Stimulated activated CD8-positive, alpha-beta memory T cell treated with anti-CD3 and anti-CD28 coated beads, Interleukin-4, amount 100 ng/mL, for 4 hours (primary cell): Measurements from ENCODE around the gene RAB44.
"Not testable (repeated sequence)": the region's sequence is repeated elsewhere in the genome, so short reads cannot be mapped to it uniquely, and the experiment has no call there.

Source experiments
- DNase-seq, 2 donors: peaks; one replicate each; pipeline ENCODE4 v3.0.0-alpha.2; 2020; ENCODE audit warnings: low read depth in 2 of 2, low spot score in 1 of 2

Gene RAB44

DNA sequence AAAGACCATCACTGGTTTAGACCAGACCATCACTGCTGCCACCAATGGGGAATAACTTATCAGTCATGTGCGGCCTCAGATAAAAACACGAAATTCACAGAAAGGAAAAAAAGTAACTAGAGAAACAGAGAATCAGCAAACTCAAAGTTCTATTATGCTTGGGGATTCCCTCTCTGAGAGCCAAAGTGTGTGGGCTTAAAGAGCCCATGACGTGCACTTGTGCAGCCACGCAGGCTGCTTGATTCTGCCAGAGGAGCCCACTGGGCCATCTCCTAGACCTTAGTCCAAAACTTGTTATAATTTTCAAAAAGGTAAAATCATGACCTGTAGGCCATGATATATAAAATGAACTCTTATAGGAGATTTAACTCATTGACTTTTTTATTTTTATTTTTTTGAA lies 15.2 kb downstream of the RAB44 start:
- no peak for DNase-seq

DNA sequence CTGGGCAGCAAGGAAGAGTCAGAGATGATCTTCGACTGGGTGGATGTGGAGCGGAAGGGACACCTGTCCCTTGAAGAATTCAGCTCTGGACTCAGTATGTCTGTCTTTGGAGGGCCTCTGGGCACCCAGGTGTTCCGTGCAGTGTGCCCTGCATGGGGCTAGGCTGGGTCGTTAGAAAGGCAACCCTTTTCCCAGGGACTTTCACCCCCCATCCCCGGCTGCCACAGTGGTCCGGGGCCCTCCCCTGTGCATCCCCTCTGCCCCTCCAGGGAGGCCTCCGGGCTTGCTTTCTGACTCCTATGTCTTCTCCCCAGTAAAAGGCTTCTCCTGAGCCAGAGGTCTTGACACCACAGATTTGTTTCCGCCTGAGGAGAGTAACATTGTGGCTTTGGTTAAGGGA lies 16.2 kb downstream of the RAB44 start:
- no peak for DNase-seq

DNA sequence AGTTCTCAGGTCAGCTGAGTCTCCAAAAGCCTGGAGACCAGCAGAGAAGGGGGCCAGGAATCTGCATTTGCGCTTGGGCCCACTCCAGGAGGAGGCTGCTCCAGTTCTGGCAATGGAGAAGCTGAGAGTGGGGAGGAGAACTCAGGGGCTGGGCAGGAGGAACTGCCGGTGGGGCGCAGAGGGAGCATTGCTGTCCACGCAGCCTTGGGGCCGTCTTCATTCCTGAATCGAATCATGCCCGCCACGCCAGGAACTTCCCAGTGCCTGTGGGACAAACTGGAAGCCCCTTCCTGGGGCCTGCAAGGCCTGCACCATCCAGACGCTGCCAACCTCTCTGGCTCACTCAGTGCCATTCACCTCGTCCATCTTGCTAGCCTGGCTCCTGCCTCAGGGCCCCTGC lies 16.9 kb downstream of the RAB44 start:
- DNase-seq: no peak

DNA sequence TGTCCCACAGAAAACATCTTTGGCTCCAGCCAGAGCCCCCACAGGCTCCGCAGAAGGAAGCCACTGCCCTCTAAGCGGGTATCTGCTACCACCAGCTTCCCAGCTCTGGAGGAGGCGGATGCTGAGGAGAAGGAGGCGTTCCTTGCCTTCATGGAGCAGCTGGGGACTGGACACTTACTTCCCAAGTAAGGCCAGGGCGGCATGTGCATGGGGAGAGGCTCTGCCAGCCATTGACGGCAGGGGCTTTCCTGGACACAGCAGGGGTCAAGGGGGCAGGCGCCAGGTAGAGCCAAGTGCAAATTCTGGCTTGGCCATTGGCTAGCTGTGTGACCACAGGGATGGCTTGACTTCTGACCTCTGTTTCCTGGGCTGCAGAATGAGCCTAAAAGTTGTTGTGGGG lies 17.8 kb downstream of the RAB44 start:
- no peak for DNase-seq

DNA sequence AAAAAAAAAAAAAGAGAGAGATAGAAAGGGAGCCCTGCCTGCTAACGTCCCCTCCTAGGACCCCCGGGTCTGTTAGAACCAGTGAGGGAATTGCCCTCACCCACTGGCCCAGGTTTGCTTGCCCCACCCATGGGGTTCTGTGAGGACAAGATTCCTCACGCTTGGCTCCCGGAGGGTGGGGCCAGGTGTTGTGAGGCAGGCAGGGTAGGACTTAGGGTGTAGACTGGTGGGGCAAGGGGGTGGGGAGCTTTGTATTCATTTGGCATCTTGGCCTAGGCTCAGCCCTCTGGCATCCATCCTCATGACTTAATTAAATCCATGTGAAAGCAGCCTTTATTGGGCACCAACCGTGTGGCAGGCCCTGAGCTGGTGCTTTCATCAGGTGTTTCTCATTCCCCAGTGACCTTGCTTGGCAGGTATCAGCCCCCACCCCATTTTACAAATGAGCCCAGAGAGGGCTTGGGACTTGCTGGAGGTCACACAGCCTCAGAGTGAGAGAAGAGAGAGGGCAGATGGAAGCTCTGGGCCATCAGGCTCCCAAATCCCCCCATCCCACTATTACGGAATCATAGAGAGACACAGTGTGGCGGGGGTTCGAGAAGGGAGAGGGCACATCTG lies 19.0 kb downstream of the RAB44 start:
- no peak for DNase-seq

DNA sequence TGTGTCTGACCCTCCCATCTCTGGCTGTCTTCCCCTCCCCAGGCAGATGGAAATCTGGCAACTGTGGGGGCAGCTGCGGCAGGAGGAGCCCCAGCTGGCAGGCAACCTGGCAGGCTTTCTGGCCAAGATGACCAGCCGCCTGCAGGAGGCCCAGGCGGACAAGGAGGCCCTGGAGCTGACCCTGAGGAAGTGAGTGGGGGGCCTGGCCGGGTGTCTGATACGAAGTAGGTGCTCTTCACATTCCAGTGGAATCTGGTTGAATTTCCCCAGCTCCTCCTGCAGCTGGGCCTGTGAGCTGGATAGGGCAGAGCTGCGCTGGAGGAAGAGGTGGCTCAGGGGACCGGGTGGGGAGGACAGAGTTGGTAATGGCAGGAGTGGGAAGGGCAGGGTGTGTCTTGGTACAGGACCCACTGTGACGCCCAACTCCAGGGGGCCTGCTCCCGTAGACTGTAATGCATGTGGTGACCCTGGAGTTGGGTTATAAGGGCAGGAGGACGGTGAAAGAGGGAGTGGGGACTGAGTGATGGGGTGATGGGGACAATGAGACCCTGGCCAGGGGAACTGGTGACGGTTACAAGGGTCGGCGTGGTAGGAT lies 19.7 kb downstream of the RAB44 start:
- no peak for DNase-seq

DNA sequence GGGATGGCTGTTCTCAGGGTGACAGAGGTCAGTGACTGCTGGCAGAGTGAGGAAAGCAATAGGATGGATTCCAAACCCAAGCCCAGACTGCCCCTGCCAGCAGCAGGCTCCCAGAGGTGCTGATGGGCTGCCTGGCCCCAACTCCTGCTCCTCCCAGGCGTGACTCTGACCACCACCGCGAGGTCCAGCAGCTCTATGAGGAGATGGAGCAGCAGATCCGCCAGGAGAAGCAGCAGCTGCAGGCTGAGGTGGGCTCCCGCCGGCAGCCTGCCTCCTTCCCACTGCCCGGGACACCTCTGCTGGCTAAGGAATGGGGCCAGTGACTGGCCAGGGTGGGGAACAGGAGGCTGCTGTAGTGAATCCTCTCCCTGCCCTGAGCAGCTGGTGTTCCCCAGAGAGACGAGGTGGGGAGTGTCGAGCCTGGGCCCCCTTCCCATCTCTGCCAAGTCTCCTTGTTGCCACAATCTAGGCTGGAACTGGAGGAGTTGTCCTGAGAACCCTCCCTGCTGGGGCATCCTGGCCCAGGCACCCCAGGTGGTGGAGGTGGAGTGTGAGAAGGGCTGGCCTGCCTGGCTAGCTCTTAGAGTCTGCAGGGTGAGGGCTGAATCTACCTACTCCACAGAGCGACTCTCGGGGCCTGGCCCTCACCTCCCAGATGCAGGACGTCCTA lies 20.4 kb downstream of the RAB44 start:
- DNase-seq: no peak

DNA sequence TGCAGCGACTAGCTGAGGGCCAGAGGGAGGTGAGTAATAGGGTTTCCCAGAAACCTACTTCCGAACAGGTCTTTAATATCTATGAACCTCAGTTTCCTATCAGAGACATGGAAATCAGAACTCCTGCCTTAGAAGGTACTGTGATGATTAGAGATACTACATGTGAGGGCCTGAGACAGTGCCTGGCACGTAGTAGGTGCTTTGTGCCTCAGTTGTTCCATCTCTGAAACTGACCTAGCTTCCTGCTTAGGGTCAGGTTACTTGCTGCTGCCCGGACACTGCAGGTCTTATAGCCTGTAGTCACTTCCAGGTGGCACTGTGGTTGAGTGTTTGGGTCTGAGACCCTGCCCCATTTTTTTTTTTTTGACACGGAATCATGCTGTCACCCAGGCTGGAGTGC lies 20.9 kb downstream of the RAB44 start:
- no peak for DNase-seq

DNA sequence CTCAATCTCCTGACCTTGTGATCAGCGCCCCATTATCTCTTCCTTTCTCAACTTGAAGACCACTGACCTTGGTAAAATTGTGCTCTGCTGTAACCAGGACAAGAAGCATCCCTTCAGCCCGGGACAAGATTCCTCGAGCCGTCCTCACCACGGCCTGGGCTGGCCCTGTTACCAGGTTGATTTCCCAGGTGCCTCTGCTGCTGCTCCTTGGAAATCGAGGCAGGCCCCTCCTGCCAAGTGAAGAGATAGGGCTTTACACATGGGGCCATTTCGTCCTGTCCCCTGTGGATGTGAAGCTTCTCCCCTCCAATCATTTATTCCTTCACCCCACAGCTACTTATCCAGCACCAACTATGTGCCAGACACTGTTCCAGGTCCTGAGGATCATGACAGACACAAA lies 21.5 kb downstream of the RAB44 start:
- no peak for DNase-seq

DNA sequence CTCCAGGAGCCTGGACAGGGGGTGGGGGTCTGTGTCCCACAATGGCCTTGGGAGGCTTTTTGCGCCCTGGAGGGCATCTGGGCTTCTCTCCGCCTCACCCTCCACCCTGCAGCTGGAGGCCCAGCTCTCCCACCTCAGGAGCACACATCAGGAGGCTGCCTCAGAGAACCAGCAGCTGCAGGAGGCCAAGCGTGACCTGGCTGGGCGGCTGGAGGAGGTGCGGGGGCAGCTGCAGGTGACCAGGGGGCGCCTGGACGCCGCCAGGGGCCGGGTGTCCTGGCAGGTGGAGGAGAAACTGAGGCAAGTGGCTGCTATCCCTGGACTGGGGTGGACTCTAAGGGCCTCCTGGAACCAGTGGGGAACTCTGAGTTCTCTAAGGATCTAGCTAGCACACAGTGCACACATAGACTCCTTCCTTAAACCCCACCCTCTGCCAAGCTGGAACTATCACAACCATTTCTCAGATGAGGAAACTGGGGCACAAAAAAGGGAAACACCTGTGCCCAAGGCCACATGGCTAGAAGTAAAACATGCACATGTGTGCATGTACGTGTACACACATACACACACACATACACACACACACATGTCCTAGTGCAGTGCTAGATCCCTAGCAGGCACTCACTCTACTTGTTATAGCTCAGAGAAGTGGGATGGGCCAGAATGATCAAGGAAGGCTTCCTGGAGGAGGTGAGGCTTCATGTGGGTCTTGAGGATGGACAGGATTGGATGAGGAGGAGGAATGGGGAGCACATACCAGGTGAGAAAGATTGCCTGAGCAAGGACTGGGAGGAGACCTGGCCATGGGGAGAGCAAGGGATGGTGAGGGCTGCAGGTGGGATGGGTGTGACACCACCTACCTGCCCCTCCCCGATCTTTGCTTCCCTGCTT lies 22.9 kb downstream of the RAB44 start:
- no peak for DNase-seq

DNA sequence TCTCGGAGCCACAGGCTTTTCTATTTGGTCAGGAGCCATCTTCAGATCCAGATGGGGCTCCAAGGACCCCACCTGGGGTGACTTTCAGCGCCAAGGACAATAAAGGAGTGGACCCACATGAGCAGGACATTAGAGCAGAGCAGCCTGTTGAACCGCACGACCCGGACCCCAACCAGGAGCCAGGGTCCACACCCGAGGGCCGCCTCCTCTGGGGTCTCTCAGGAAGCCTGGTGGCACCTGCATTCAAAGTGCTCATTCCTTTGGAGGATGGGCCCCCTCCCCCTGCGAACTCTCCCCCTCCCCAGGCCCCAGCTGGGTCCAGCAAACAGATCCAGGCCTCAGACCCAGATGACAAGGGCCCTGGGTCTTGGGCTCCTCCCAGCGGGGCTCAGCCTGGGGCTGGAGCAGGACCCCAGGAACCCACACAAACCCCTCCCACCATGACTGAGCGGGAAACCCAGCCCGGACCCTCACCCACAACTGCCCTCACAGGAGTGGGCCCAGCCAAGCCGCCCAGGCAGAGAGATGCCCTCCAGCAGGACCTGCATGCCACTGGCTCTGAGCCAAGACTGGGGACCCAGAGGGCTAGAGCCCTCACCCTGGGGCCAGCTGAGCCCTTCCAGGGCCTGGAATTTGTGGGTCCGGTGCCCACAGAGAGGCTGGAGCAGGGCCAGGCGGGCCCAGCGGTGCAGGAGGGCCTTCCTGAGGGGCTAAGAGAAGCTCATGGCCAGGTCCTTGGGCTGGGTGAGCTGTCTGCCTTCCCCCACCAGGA lies 23.9 kb downstream of the RAB44 start:
- no peak for DNase-seq

DNA sequence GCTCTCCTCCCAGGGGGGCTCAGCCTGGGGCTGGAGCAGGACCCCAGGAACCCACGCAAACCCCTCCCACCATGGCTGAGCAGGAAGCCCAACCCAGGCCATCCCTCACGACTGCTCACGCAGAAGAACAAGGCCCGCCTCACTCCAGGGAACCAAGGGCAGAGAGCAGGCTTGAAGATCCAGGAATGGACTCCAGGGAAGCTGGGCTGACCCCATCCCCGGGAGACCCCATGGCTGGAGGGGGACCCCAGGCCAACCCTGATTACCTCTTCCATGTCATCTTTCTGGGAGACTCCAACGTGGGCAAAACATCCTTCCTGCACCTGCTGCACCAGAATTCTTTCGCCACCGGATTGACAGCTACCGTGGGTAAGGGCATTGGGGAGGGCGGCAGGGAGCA lies 24.7 kb downstream of the RAB44 start:
- DNase-seq: no peak

DNA sequence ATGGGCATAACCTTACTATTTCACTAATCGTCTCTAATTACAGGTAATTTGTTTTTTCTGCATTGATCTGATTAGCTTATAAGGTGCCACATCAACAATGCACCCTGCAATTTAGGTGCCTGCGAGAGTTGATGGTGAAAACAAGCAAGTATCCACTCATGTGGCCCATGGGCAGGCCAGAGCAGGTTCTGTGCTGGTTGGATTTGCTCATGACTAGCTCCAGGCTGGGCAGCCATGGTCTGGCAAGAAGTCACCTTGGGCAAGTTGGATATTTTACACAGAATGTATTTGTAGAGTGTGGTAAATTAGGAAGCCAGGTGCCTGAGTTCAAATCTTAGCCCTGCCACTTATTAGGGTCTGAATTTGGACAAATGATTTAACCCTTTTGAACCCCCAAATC lies 25.3 kb downstream of the RAB44 start:
- no peak for DNase-seq

DNA sequence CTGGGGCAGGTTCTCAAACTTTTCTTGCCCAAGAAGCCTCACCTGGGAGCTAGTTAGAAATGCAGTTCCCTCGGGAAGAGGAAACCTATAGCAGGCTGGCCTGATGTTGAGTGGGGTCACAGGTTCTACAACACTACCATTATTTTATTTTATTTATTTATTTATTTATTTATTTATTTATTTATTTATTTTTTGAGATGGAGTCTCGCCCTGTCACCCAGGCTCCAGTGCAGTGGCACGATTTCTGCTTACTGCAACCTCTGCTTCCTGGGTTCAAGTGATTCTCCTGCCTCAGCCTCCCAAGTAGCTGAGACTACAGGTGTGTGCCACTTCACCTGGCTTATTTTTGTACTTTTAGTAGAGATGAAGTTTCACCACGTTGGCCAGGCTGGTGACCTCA lies 26.4 kb downstream of the RAB44 start:
- not testable (repeated sequence) for DNase-seq

DNA sequence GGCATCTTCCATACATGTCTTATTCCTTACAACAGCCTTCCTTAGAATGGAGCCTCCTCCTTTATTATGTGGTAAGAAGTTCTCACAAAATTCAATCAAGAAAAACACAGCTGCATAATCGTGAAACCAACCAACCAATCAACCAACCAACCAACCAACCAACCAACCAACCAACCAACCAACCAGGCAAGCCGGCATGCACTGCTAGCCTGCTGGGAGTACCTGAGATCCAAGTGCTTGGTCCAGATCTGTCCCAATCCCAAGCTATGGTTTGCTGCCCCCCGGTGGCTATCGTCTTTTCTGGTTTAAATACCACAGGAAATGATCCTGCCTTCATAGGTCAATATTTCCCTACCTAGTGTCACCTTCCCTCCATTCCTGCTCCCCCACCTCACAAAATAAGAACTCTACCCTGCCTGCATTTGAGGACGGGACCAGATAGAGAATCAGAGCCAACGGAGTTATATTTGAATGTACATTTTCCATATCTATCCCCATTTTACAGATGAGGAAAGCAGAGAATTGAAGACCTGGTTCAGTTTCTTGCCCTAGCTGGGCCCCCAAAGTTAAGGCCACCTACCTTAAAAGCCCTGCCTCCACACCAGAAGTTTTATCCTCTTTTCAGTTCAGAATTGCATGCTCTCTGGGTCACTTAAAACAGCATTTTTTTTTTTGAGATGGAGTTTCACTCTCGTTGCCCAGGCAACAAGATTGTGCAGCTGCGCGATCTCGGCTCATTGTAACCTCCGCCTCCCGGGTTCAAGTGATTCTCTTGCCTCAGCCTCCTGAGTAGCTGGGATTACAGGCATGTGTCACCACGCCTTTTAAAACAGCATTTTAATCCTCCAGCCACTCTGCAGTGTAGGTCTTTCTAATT lies 27.1 kb downstream of the RAB44 start:
- DNase-seq: peak in 1 of 2 donors; percentile 8

DNA sequence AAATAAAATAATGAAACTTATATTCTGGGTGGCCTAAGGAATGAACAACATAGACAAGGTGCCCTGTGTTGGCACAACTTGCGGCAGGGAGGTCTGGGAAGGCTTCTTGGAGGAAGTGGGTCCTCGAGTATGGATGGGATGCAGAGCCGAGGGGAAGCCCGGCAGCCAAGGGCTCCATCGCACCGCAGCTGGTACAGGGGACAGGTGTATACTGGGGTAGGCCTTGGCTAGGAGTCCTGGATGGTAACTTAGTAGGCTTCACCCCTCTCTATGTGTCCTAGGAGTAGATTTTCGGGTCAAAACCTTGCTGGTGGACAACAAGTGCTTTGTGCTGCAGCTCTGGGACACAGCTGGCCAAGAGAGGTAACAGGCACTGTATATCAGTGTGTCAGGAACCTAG lies 28.0 kb downstream of the RAB44 start:
- DNase-seq: no peak

DNA sequence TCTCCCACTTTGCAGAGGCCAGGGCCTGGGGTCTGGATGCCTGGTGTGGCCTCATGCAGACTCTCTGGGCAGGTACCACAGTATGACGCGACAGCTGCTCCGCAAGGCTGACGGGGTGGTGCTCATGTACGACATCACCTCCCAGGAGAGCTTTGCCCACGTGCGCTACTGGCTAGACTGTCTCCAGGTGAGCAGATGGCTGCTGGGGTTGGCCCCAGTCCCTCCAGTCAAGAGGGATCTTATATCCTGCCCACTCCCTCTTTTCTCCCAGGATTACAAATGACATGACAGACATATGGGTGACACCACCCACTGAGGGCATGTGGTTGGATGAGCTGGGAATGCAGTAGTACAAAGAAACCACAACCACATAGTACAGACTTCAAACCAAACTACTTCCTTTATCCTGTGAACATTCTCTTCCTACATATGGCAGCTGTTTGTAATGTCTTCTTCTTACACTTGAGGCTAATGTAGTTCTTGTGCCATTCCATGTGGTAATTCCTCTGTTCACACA lies 29.9 kb downstream of the RAB44 start:
- no peak for DNase-seq

DNA sequence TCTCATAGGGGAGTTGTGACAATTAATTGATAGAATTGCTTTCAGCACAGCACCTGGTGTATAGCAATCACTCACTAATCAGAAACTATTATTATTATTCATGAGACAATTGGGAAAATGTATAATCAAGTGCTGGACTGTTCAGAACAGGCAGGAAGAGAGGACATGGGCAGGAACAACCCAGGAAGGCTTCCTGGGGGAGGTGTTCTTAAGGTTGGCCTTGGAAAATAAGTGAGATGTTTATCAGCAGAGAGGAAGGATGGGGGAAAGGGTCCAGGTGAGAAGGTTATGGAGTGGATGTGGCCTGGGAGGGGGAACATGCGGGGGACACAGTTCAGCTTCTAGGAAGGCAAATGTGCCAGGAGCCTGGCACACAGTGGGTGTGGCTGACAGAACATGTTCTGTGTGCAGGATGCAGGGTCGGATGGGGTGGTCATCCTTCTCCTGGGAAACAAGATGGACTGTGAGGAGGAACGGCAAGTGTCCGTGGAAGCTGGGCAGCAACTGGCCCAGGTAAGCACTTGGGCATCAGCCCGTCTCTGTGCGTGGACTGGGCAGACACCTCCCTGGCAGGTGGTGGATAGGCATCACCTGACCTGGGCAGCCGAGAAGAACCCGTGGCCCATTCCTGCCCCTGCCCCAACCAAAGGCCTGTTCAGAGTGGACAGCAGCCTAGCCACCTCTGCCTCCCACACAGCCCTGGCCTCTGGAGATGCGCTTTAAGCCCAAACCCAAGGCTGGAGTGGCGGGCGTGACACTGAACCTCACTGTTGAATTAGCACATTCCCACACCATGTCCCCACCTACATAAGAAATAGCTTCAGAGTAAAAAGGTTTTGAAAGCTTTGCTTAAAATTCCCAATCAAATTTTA lies 30.9 kb downstream of the RAB44 start:
- DNase-seq: no peak

DNA sequence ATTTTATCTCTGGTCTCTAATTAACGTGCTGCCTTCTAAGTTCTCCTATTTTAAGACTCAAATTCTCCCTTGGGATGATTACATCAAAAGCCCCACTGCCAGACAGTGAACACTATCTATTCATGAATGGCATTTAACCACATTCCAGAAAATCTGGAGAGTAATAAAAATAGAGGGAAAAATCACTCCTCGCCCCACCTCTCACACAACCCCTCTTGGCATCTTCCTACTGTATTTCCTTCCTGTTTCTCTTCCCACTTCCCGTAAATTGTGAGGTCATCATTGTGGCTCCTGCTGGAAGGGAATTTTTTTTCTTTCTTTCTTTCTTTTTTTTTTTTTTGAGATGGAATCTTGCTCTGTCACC lies 31.5 kb downstream of the RAB44 start:
- no peak for DNase-seq
